OCI-LY7 (cell line): ENCODE measurements around the gene AGBL3. TPM values are rescaled to one million over a fixed set of nuclear protein-coding genes. Genes with fewer than 3 reads are reported as not detected.

Source experiments
- BruUV-seq: library from RNA; stranded (reverse); fragments of 400-500 nt; replicated peaks from 2 replicates; lab custom pipeline; 2021; lab: Mats Ljungman, UMichigan
- CTCF ChIA-PET: fragments of 300-600 bp; sonication (Branson Sonifier 250); formaldehyde crosslinking; loops from one replicate; lab custom pipeline; 2022; ENCODE audit warnings: antibody characterized with exemption; ENCODE audit not compliant: unreplicated experiment; lab: Charles Lee
- POLR2A ChIA-PET: fragments of 300-600 bp; sonication (Branson Sonifier 250); formaldehyde crosslinking; loops from one replicate; lab custom pipeline; 2022; ENCODE audit warnings: antibody characterized with exemption; lab: Charles Lee
- DNase-seq: peaks from one replicate; pipeline ENCODE4 v3.0.0-alpha.2; 2015; ENCODE audit warnings: low spot score
- H2AFZ ChIP-seq: fragments of 200-600 bp; sonication (generic), shearing (Covaris generic); 2 replicates; pipeline ENCODE4 v1.6.1; 2014; ENCODE audit warnings: mild to moderate bottlenecking, antibody characterized with exemption, low read length, moderate library complexity
- H3K27ac ChIP-seq: fragments of 200-600 bp; sonication (generic); 2 replicates; pipeline ENCODE4 v1.5.1; 2014; ENCODE audit warnings: mixed run types, low read depth, mild to moderate bottlenecking, moderate library complexity, low read length, inconsistent platforms; ENCODE audit not compliant: poor library complexity, severe bottlenecking
- H3K36me3 ChIP-seq: fragments of 200-600 bp; sonication (generic); 2 replicates; pipeline ENCODE4 v1.6.1; 2014; ENCODE audit warnings: mild to moderate bottlenecking, antibody characterized with exemption, low read length, moderate library complexity, mixed read lengths; ENCODE audit not compliant: insufficient read depth
- H3K4me1 ChIP-seq: fragments of 200-600 bp; sonication (generic); 2 replicates; pipeline ENCODE4 v1.5.1; 2014; ENCODE audit warnings: mild to moderate bottlenecking, low read length; ENCODE audit not compliant: insufficient read depth, poor library complexity, severe bottlenecking
- H3K4me2 ChIP-seq: fragments of 200-600 bp; sonication (generic); 2 replicates; pipeline ENCODE4 v1.6.1; 2014; ENCODE audit warnings: mild to moderate bottlenecking, low read length
- H3K4me3 ChIP-seq: fragments of 200-600 bp; sonication (generic); 2 replicates; pipeline ENCODE4 v1.5.1; 2014; ENCODE audit warnings: mild to moderate bottlenecking, low read depth, low read length; ENCODE audit not compliant: poor library complexity, severe bottlenecking
- H3K79me2 ChIP-seq: fragments of 200-600 bp; sonication (generic); 2 replicates; pipeline ENCODE4 v1.6.1; 2016; ENCODE audit warnings: low read depth, mild to moderate bottlenecking, low read length, moderate library complexity, mixed read lengths; ENCODE audit not compliant: insufficient read depth
- H3K9me2 ChIP-seq: fragments of 200-600 bp; sonication (generic); 2 replicates; pipeline ENCODE4 v1.6.1; 2016; ENCODE audit warnings: mild to moderate bottlenecking, low read length, mixed read lengths; ENCODE audit not compliant: insufficient read depth
- H3K9me3 ChIP-seq: fragments of 200-600 bp; sonication (generic); 2 replicates; pipeline ENCODE4 v1.6.1; 2014; ENCODE audit warnings: mild to moderate bottlenecking, mixed run types, low read length, mixed read lengths
- H4K20me1 ChIP-seq: fragments of 200-600 bp; sonication (generic); 2 replicates; pipeline ENCODE4 v1.6.1; 2014; ENCODE audit warnings: mild to moderate bottlenecking, antibody characterized with exemption, low read length, moderate library complexity, mixed read lengths; ENCODE audit not compliant: insufficient read depth
- CTCF ChIP-seq: fragments of 200-600 bp; sonication (generic); conservative IDR thresholded peaks from 2 replicates; pipeline ENCODE4 v1.5.1; 2014; ENCODE audit warnings: mild to moderate bottlenecking, antibody characterized with exemption, low read length, moderate library complexity, mixed read lengths
- EZH2phosphoT487 ChIP-seq: fragments of 200-600 bp; sonication (generic); IDR thresholded peaks from 2 replicates; pipeline ENCODE4 v1.6.1; 2018; ENCODE audit warnings: low read depth, borderline replicate concordance, mild to moderate bottlenecking, mixed run types, antibody characterized with exemption, low read length, moderate library complexity, mixed read lengths
- intact Hi-C: fragments of 100-400 bp; cut with micrococcal nuclease; formaldehyde crosslinking; loops from one replicate; pipeline ENCODE4 v1.10.0; 2022; ENCODE audit not compliant: unreplicated experiment
- total RNA-seq, 2 experiments: library from RNA; depleted of rRNA in 1 of 2; stranded (reverse); fragments of >200 nt in 1 of 2; shearing (Covaris generic) in 1 of 2; gene quantifications; 2 replicates each; pipeline ENCODE4 v1.2.3, GENCODE V29; 2014 to 2022

The AGBL3 gene
- total RNA-seq, 2 experiments from 2014 or later = 3.5 to 4.9 TPM

- Histone ChIP-seq H2AFZ (no peak overlapping the region), H3K9me3 (peaks cover 23% of the 10 kb centered on the region), H3K79me2 (no peaks in the 10 kb centered on the region), H3K4me1 (no peaks in the 10 kb centered on the region), H3K36me3 (peaks cover 57% of the 10 kb centered on the region), H3K4me3 (no peak overlapping the region), H3K27ac (no peak overlapping the region), H3K4me2 (no peak overlapping the region), H4K20me1 (no peaks in the 10 kb centered on the region), H3K9me2 (no peaks in the 10 kb centered on the region)
- CTCF ChIA-PET = no interaction called here
- POLR2A ChIA-PET = interaction anchor here (1.1 kb wide), 1 partner anchor 11 kb away, joined by 4 read pairs; no protein-coding TSS in a partner anchor
- intact Hi-C loops = no loop called here
- BruUV-seq = no TSS peak
- DNase-seq = no peak
- TF ChIP-seq EZH2phosphoT487 (no peak), CTCF (no peak)
These were observed 198.0 kb downstream of the AGBL3 start for GRCh38 chr7:135184254-135184841.

Other genes starting within 250 kb of the AGBL3 start
- gene CALD1, start 206.9 kb upstream of the AGBL3 start, total RNA-seq (2014; rRNA removed; shearing (Covaris generic)) = 0.25 TPM in 1 of 2 replicates, not detected in the other
- gene CALD1, start 206.9 kb upstream of the AGBL3 start, total RNA-seq (2022) = 0.49 TPM in 1 of 2 replicates, not detected in the other
- 0.41 TPM in 1 of 2 replicates, not detected in the other for gene TMEM140, start 161.6 kb downstream of the AGBL3 start, total RNA-seq (2014; rRNA removed; shearing (Covaris generic))
- gene TMEM140, start 161.6 kb downstream of the AGBL3 start, total RNA-seq (2022) = 1.6 and 1.7 TPM in 2 replicates
- gene CYREN, start 184.2 kb downstream of the AGBL3 start, total RNA-seq (2014; rRNA removed; shearing (Covaris generic)) = 64.0 and 69.4 TPM in 2 replicates
- 81.9 and 85.0 TPM in 2 replicates for gene CYREN, start 184.2 kb downstream of the AGBL3 start, total RNA-seq (2022)
- gene WDR91, start 225.0 kb downstream of the AGBL3 start, total RNA-seq (2014; rRNA removed; shearing (Covaris generic)) = 12.5 and 13.6 TPM in 2 replicates
- gene WDR91, start 225.0 kb downstream of the AGBL3 start, total RNA-seq (2022) = 17.1 and 24.7 TPM in 2 replicates
- gene STRA8, start 247.3 kb downstream of the AGBL3 start, total RNA-seq (2014; rRNA removed; shearing (Covaris generic)) = not detected in 2 replicates
- gene STRA8, start 247.3 kb downstream of the AGBL3 start, total RNA-seq (2022) = not detected in 2 replicates